CD4-positive, alpha-beta T cell treated with Interferon gamma for 1 hour (primary cell): ENCODE results near the gene NOS1AP.

Experiments used
- DNase-seq: peaks from one replicate; pipeline ENCODE4 v3.0.0-alpha.2; 2020

Gene NOS1AP

DNA sequence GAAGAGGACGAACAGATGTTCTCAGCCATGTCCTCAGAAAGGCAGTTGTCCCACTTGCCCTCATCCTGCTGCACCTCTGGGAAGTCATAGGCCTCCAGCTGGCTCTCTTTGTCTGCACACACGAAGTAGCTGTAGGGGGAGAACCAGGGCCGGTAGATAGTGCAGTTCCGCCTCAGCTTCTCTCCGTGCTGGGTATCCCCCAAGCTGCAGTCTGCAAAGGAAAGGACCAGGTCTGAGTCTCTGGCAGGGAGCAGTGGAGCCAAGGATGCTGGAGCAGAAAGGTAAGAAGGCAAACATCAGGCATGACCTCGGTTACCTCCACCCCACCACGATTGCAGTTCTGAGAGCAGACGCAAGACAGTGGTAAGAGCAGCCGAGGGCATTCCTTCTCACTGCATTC, 304.9 kb downstream of the NOS1AP start:
- no peak for DNase-seq

GRCh38 chr1:162375463-162375862, 306.0 kb downstream of the NOS1AP start:
- DNase-seq = no peak

DNA sequence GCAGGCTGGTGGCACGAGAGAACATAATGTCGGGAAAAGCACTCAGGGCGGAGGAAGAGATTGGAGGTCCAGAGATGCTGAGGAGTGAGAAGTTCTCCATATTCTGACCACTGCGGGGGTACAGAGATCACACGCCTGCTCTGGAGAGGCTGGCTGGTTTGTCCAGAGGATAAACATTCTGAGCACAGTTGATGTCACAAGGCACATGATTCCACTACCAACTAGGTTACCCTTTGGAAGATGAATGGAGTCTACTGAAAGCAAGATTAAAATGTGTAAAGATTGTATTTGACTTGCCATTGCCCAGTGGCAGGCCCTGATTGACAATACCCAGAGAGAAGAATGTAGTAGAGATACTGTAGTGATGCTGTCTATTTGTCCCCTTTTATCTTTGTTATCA, 307.2 kb downstream of the NOS1AP start, which contains the start of gene SPATA46:
Gene SPATA46 (minus strand): TSS at position 164 of the 400 bp plus-strand sequence. CDS start 64 bp downstream, at position 100.
- DNase-seq = no peak

- DNase-seq = no peak
These were observed 310.8 kb downstream of the NOS1AP start for GRCh38 chr1:162380061-162380846.

DNA sequence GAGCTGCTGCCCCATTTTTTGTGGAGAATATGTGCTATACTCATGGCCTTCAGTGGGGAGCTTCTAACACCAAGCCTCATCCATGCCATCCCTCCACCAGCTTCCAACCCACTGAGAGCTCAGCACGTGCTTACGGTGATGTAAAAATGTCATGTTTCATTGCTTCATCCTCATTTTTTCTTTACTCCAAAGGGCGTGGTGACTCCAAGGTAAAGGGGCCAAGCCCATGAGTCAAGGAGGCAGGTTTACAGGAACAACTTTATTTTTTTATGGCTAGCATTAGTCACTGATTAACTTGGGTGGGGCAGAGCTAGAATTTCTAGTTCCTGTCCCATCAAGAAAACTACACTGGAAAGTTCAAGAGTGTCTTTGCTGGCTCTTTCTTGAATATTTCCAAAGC, 311.9 kb downstream of the NOS1AP start, which contains the start of gene C1orf226:
Gene C1orf226 (plus strand): TSS at position 346 of the 400 bp plus-strand sequence. CDS start 174 bp downstream, outside the sequence.
- DNase-seq = no peak

DNA sequence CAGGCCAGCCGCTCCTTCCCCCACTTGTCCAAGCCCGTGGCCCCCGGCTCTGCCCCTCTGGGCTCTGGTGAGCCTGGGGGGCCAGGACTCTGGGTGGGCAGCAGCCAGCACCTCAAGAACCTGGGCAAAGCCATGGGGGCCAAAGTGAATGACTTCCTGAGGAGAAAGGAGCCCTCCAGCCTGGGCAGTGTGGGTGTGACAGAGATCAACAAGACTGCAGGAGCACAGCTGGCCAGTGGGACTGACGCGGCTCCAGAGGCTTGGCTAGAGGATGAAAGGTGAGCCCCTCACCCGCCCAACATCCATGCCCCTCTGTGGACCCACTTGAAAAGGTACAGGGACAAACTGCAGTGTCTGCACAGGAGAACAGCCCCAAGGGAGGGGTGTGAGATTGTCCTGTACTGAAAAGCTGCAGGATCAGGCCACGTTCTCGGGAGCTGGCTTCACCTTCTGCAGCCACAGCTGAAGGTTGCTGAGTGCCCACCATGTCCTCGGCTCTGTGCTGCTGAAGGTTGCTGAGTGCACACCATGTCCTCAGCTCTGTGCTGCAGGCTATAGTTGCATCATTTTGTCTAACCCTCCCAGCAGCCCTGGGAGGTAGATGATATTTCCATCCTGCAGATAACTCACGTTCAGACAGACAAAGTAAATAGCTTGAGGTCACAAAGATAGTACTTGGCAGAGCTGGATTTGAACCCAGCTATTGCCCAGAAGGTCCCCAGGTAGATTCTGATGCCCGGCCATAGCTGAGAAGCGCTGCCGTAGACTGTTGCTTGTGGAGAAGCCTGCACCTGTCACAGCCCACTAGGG, 312.7 kb downstream of the NOS1AP start:
- DNase-seq = no peak

GRCh38 chr1:162383091-162383490, 313.6 kb downstream of the NOS1AP start:
- DNase-seq = no peak

GRCh38 chr1:162383516-162383915, 314.0 kb downstream of the NOS1AP start:
- no peak for DNase-seq

- no peak for DNase-seq
These were observed 314.6 kb downstream of the NOS1AP start for GRCh38 chr1:162384116-162384515.

DNA sequence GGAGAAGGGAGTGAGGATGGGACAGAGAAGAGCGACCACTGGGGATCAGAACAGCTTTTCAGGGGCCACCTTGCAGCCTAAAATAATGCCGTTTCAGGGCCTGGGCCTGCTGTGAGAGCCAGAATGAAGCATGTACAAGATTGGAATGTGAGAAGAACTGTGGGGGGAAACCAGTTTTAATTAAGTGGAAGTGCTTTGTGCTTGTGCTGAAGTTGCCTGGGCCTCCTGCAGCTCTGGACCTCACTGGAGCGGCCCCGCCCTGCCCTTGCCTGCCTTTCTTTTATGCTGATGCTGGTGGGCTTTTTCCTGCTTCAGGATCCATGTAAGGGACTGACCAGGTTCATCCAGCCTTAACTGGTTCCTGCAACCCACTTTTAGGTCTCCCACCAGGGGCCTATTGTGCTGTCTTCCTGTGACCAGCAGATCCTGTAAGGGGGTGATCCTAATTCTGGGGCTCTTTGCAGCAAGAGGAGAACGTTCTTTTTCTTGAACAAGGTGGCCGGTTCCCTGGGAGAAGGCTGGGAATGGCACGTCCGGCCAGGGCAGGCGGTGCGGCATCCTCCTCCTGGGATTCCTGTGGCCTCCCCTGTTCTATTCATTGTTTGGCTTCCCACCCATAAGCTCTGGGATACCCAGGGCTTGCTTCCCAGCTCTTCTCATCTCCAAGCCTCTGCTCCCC, 315.2 kb downstream of the NOS1AP start:
- DNase-seq = no peak

GRCh38 chr1:162385280-162385623, 315.8 kb downstream of the NOS1AP start:
- no peak for DNase-seq

DNA sequence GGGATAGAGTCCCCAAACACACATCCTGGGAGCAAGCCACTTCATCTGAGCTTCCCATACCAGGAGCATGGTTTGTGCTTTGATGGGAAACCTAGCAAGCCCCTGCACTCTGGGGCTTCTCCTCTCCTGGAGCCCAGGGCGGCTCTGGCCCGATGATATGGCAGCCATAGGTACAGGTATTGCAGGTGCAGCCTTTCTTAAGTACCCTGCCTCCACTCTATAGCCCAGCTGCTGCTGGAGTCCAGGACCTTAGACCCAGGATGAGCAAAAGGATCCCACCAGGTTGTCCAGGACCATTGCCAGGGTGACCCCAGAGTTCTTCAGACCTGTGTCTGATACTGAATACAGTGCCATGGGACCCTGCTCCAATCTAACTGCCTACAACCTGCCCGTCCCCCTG, 316.2 kb downstream of the NOS1AP start:
- DNase-seq = no peak

DNA sequence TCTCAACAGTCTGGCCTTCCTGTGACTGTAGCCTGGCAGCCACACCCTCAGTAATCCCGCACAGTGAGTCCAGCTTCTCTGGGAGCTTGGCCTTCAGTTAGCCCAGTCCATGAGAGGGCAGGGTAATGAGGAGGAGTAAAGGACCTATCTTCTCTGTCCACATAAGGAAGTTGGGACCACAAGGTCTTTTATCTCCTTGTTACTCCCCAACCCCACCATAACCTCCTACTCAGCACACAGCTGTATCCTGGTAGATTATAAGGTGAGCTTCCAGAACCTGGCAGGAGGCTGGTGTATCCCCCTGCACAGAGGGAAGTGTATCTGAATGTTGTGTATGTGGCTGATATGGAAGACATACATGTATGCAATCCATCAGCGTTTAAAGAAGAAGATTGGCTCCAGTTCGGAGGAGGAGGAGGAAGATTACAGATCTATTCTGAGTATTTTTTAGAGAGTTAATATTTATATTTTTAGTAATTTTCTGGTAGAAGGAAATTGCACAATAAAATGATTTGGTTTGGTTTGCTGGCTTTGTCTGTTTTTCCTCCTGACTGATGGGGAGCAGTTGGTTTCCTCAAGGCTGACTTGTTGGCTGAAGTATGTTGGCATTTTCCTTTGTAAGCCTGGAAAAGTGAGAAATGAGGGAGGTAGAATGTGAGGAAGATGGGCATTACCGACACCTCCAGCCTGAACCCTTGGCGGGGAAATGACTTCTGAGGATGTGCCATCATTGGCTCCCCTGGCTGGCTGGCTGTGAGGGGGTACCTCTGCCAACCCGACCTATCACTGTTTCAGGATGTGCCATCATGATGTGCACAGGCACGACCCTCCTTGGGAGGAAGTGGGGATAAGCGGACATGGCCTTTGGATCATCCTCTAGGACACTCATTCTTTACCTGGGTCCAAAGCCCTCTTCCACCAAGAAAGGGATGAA, 317.1 kb downstream of the NOS1AP start:
- no peak for DNase-seq

DNA sequence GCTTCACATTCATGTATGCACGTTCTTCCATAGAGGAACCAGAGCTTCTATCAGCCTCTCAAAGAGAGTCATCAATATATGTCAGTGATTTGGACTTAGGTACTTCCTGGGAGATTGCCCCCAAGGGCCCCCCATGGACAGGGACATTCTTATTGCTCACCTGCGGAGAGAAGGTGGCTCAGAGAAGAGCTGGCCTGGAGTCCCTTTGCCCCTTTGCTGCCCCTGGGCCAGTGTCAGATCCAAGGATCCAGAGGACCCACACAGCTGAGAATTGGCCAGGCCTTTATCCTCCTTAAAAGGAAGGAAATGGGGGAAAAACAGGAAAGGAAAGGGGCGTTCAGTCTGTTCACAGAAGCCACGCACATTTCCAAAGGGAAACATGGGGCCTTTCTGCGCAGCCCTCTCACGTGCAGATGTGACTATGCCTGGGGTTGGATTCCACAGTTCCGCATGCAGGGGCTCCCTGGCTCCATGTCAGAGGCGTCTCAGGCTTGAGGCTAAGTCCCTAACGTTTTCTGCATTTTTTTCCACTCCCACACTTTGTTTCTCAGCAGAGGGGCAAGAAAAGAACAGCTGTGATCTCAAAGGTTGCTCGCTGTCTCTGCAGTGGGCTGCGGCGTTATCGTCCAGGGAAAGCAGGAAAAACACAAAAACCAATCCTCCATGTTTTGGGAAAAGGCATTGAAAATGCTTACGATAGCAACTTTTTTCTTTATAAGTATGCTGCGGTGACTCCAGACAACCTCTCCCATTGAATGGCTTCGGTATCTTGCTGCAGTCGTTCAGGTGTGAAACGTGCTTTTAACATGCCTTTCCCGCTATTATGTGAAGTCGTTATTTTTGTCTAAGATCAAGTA, 318.0 kb downstream of the NOS1AP start:
- DNase-seq = no peak

- no peak for DNase-seq
These were observed 318.6 kb downstream of the NOS1AP start for GRCh38 chr1:162388083-162388594.

GRCh38 chr1:162388615-162389014, 319.1 kb downstream of the NOS1AP start:
- no peak for DNase-seq

- DNase-seq = no peak
These were observed 319.7 kb downstream of the NOS1AP start for GRCh38 chr1:162389021-162389818.

DNA sequence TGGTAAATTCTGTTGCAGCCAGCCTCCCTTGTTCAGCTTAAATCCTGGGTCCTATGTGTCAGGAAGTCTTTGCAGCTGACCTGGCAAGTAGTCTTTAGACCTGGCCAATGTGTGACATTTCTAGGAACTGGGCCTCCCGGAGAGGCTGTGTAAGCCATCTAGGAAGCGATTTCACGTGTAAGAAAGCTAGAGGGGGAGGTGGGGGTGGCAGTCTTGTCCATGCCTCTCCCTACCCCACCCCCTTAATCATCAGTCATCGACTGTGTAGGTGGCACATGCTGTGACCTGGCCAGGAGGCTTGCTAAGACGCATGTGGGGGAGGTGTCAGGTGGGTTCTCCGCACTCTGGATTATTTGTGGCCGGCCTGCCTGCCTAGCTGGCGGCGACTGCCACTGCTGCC, 320.5 kb downstream of the NOS1AP start:
- DNase-seq = no peak

DNA sequence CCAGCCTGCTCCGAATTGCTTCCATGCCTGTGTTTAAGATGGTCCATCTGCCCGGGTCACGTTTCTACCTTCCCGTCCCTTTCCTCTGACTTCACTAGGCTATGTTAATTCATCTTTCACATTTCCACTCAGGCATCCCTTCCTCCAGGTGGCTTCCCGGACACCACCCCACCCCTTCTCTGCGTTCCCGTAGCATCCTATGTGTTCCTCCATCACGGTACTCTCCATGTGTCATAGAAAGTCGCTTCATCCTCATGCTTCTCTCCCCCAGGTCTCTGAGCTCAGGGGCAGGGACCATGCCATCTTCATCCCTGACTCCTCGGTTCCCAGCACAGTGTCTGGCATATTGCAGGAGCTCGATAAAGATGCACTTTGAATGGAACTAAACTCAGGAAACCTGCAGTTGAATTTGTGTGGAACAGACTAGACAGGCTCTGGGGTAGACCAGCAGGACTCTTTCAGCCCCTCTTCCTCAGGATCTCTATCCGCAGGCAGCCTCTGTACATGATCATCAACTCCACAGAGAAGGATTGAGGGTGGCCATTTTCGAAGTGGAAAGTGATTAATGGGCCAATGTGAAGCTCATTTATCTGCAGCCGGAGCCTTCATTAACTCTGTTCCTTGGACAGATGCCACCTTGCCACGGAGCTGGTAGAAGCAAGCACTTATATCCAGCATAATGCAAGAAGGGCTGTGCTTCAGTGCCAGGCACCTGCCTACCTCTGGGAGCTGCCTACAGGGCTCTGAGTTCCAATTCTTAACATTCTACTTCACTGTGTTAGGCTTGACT, 321.1 kb downstream of the NOS1AP start:
- no peak for DNase-seq
